ENCODE results near the gene FITM1. TPM values are rescaled to one million over a fixed set of nuclear protein-coding genes. Genes with fewer than 3 reads are reported as not detected.
A peak's percentile ranks its signal among the peaks of the same experiment; 100 is the strongest.

FITM1 gene, protein sequence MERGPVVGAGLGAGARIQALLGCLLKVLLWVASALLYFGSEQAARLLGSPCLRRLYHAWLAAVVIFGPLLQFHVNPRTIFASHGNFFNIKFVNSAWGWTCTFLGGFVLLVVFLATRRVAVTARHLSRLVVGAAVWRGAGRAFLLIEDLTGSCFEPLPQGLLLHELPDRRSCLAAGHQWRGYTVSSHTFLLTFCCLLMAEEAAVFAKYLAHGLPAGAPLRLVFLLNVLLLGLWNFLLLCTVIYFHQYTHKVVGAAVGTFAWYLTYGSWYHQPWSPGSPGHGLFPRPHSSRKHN
- 10 to 100 TPM in 4 of 9 donors, 1 to 10 TPM in 5; 6.5 to 15.7 (median 9.7) TPM for total RNA-seq
- polyA plus RNA-seq: 10 to 100 TPM in 2 of 3 donors, 1 to 10 TPM in 1; 4.6 to 25.7 (median 13.4) TPM
- long read RNA-seq, donor 1, transcript FITM1-202 (1 exons, 800 nt): major isoform, 13 of 25 reads
- long read RNA-seq, donor 1, transcript FITM1-201 (2 exons, 1,194 nt): minor isoform, 12 of 25 reads
- long read RNA-seq, donor 1, partial matches to known transcripts: 0 of 25 reads
- long read RNA-seq, donor 1, other reads (novel, unspliced or antisense): 0 of 25 reads
- long read RNA-seq, donor 2, transcript FITM1-201 (2 exons, 1,194 nt): minor isoform, 6 of 15 reads
- long read RNA-seq, donor 2, transcript FITM1-202 (1 exons, 800 nt): major isoform, 9 of 15 reads
- long read RNA-seq, donor 2, partial matches to known transcripts: 0 of 15 reads
- long read RNA-seq, donor 2, other reads (novel, unspliced or antisense): 0 of 15 reads
- long read RNA-seq, donor 3, transcript FITM1-201 (2 exons, 1,194 nt): major isoform, 10 of 12 reads
- long read RNA-seq, donor 3, partial matches to known transcripts: 0 of 12 reads
- long read RNA-seq, donor 3, other reads (novel, unspliced or antisense): 0 of 12 reads
- long read RNA-seq, donor 4, transcript FITM1-201 (2 exons, 1,194 nt): major isoform, 6 of 7 reads
- long read RNA-seq, donor 4, partial matches to known transcripts: 0 of 7 reads
- long read RNA-seq, donor 4, other reads (novel, unspliced or antisense): 0 of 7 reads
- long read RNA-seq, donor 5, transcript FITM1-201 (2 exons, 1,194 nt): major isoform, 25 of 26 reads
- long read RNA-seq, donor 5, partial matches to known transcripts: 0 of 26 reads
- long read RNA-seq, donor 5, other reads (novel, unspliced or antisense): 0 of 26 reads
- long read RNA-seq, donor 6, partial matches to known transcripts: 0 of 2 reads
- long read RNA-seq, donor 6, other reads (novel, unspliced or antisense): 0 of 2 reads
- long read RNA-seq, donor 7, partial matches to known transcripts: 0 of 5 reads
- long read RNA-seq, donor 7, other reads (novel, unspliced or antisense): 0 of 5 reads
- long read RNA-seq, donor 8, transcript FITM1-201 (2 exons, 1,194 nt): major isoform, 8 of 14 reads
- long read RNA-seq, donor 8, transcript FITM1-202 (1 exons, 800 nt): minor isoform, 6 of 14 reads
- long read RNA-seq, donor 8, partial matches to known transcripts: 0 of 14 reads
- long read RNA-seq, donor 8, other reads (novel, unspliced or antisense): 0 of 14 reads
- long read RNA-seq, donor 9, transcript FITM1-201 (2 exons, 1,194 nt): major isoform, 10 of 18 reads
- long read RNA-seq, donor 9, transcript FITM1-202 (1 exons, 800 nt): minor isoform, 8 of 18 reads
- long read RNA-seq, donor 9, partial matches to known transcripts: 0 of 18 reads
- long read RNA-seq, donor 9, other reads (novel, unspliced or antisense): 0 of 18 reads
- long read RNA-seq, donor 10, partial matches to known transcripts: 0 of 8 reads
- long read RNA-seq, donor 10, other reads (novel, unspliced or antisense): 0 of 8 reads

DNA sequence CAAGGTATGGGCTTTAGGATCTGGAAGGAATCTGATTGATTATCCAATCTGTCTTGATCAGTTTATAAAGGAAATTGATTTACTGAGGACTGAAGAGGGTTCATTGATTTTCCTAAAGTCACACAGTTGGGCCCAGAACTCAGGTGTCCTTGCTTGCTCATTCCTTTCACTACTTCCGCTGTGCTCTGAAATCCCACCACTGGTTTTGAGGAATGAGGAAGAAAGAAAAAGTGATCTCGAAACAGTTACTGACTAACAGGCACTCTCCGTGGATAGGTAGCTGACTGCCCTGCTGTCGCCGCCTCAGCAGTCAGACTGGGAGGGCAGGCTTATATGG is at the start of gene FITM1:
TSS of gene FITM1 (plus strand) at position 280 of the 337 bp plus-strand sequence. CDS start 905 bp downstream, outside the sequence.
- TF ChIP-seq CTCF (IDR thresholded peaks at IDR 0.05) (no peak), POLR2A (IDR thresholded peaks at IDR 0.05) (no peak)
- no peaks in the 10 kb centered on the region for H3K9me3 ChIP-seq (replicated peaks in 1 of 3)
- peak within 1 kb of the TSS; percentile 9 to 89 (median 72) for H3K27ac ChIP-seq
- no peaks in the 10 kb centered on the region for H3K27me3 ChIP-seq
- no peaks in the 10 kb centered on the region for H3K36me3 ChIP-seq (replicated peaks in 1 of 2)
- intact Hi-C loops (cut with DNase I): no loop called here
- H3K4me3 ChIP-seq: no peak within 1 kb of the TSS
- peaks cover 18 to 28% of the 10 kb centered on the region in 2 donors for H3K4me1 ChIP-seq (replicated peaks in 1 of 2)
- no peak for DNase-seq
- WGBS, 4 donors: 79 to 90% (median 83%) methylated on average over 5 of the region's 5 CpGs

DNA sequence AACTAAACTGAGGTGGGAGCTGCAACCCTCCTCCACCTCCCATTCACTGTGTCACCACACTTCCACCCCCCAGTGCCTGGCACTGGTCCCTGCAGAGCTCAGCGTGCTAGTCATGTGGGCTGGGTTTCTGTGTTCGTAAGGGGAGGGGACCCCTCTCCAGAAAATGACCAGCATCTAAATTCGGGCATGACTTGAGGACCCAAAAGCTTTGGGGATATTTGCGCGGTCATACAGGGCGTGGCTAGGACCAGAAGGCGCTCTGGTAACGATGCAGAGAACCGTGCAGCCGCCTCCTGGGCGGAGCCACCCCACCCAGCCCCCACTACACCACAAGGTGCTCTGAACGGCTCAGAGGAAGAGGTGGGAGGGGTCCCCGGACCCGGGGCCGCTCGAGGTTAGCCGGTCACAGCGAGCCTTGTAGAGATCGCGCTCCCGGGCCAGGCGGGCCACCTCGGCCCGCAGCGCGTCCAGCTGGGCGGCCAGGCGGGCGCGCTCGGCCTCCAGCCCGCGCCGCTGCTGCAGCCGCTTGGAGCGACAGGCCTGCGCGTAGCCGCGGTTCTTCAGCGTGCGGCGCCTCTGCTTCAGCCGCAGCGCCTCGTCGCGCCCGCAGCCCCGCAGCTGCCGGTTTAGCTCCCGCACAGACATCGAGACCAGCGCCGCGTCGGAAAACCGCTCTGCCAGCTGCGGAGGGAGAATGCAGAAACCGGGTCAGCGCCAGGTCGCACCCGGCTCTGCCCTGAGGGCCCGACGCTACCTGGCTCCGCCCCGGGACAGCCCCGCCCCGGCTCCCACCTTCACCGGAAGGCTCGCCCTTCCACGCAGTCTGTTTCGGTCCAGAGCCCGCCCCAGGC is 49.3 kb upstream of the FITM1 start:
- TF ChIP-seq CTCF (IDR thresholded peaks at IDR 0.05): no peak
- TF ChIP-seq POLR2A (IDR thresholded peaks at IDR 0.05): peak in 1 of 2 donors; percentile 28
- no peaks in the 10 kb centered on the region for H3K27me3 ChIP-seq

GRCh38 chr14:24081739-24082211 is 48.7 kb upstream of the FITM1 start:
- Histone ChIP-seq H3K4me1 (replicated peaks in 1 of 2) (no peaks in the 10 kb centered on the region), H3K9me3 (replicated peaks in 1 of 3) (no peaks in the 10 kb centered on the region), H3K27me3 (no peaks in the 10 kb centered on the region), H3K27ac (peak overlapping the region in 2 of 5 donors; percentile 50 to 56), H3K36me3 (replicated peaks in 1 of 2) (no peaks in the 10 kb centered on the region), H3K4me3 (peak overlapping the region in 2 of 4 donors; percentile 43 to 76)
- DNase-seq: no peak
- 39 to 66% (median 43%) methylated on average over 12 to 26 of the region's 26 CpGs for WGBS, 4 donors
- intact Hi-C loops (cut with DNase I): loop anchor here in 1 of 2 donors (10.0 kb wide), 1 partner anchor 107 kb away; no protein-coding TSS in a partner anchor
- TF ChIP-seq POLR2A (IDR thresholded peaks at IDR 0.05): no peak
- no peak for TF ChIP-seq CTCF (IDR thresholded peaks at IDR 0.05)

More for the DNA sequence above, 49.3 kb upstream of the FITM1 start:
- WGBS, 4 donors: 0 to 1% (median 0%) methylated on average over 1 to 74 of the region's 74 CpGs
- H3K27ac ChIP-seq: peak overlapping the region in 2 of 5 donors; percentile 50 to 56
- H3K36me3 ChIP-seq (replicated peaks in 1 of 2): no peaks in the 10 kb centered on the region
- H3K4me3 ChIP-seq: peak overlapping the region; percentile 43 to 76 (median 46)
- no peaks in the 10 kb centered on the region for H3K4me1 ChIP-seq (replicated peaks in 1 of 2)
- no peaks in the 10 kb centered on the region for H3K9me3 ChIP-seq (replicated peaks in 1 of 3)
- DNase-seq: peak in 6 of 7 donors; percentile 44 to 77 (median 49)
- intact Hi-C loops (cut with DNase I): loop anchor here in 1 of 2 donors (10.0 kb wide), 1 partner anchor 106 kb away; no protein-coding TSS in a partner anchor
